ENCODE measurements around the gene NXN.
"Not testable (repeated sequence)": the region's sequence is repeated elsewhere in the genome, so short reads cannot be mapped to it uniquely, and the experiment has no call there.

Gene NXN

DNA sequence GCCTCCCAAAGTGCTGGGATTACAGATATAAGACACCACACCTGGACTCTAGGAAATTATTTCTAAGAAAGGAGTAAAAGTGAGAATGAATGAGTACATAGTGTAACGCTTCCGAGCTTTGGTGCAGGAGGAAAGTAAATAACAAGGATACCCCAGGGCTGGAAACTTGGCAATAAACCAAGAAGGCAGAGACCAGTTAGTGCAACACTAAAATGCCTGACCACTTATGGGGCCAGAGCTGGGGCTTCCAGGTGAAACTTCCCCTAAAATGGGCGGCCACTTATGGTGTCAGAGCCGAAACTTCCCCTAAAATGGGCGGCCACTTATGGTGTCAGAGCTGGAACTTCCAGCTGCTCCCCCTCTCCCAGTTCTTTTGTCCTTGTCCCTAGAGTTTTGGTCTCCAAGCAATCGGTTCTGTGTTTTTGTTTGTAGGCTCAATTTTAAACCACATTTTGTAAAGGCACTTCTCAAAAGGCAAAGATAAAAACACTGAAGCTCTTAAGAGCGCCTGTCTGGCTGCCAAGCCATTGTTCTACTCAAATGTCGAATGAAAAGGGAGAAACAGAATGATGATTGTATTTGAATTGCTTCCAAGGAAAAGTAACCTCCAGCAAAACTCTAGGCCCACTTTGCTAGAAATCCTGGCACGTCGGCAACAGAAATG, 63.9 kb downstream of the NXN start:
- no peak for DNase-seq

DNA sequence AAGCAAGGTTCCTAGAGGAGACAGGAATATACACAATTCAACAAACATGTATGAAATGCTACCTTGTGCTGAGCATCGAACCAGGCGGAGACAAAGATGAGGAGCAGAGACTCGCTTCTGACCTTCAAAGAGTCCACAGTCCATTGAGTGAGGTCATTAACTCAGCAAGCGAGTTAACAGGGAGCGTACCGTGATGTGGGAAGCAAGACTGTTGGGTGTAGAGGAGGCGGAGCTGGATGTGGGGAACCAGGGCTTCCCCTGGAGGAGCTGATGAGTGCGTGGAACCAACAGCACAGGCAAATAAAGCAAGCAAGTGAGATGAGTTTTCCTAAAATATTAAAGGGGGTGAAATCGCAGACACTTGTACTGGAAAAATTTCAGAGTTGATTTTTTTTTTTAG, 65.0 kb downstream of the NXN start:
- DNase-seq = no peak

DNA sequence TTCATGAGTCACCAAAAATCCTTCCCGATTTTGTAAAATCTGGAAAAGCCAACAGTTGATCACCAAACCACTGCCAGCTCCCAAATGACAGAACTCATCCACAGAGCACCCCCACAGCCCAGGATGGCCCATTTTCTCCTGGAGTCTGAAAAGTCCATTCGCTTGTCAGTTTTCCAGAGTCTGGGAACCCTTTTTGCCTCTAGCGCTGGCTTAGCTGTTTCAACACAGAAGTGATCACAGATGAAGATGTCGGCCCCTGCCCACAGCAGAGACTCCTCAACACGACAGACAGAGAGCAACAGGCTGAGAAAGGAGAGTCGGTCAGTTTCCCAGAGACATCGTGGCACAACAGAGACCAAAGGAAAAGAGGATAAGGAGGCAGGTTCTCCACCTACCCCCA, 66.4 kb downstream of the NXN start:
- DNase-seq = no peak

DNA sequence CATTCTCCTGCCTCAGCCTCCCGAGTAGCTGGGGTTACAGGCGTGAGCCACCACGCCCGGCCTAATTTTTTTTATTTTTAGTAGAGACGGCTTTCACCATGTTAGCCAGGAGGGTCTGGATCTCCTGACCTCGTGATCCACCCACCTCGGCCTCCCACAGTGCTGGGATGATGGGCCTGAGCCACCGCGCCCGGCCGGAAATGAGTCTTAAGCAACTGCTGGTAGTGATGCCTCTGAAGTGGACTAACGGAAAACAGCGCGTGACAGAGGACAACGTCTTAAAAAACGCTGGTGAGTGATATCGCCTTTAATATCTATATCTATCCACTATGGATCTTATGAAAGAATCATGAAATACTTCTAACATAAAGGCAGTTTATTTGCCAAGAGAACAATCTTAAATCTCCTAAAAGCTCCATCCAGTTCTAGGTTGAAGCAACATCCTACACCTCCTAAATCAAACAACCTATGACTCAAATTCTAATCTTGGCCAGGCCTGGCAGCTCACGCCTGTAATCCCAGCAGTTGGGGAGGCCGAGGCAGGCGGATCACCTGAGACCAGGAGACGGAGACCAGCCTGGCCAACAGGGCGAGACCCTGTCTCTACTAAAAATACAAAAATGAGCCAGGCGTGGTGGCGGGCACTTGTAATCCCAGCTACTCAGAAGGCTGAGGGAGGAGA, 69.8 kb downstream of the NXN start:
- DNase-seq = no peak

DNA sequence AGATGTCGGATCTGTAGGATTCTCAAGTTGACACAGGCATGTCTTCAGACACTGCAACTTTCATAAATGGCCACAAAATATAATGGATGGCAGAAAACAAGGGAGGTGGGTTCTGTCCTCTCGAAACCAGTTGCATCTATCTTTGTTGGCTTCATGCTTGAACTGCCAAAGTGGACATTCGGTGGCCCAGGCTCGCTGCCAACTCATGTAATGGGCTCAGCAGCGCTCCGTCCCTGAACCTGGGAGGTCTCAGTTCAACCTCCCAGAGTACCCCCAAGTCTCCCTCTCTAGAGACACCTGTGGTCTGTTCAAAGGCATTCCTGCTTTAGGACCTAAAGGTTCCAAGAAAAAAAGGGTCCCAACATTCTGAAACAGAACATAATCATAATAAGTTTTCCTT, 71.9 kb downstream of the NXN start:
- DNase-seq = no peak

DNA sequence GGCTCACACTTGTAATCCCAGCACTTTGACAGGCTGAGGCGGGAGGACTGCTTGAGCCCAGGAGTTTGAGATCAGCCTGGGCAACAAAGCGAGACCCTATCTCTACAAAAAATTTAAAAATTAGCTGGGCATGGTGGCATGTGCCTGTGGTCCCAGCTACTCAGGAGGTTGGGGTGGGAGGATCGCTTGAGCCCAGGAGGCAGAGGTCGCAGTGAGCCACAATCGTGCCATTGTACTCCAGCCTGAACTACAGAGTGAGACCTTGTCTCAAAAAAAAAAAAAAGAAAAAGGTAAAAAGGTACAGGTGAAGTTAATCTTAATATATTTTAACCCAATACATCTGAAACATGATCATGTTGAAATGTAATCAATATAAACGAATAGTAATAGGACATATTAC, 73.9 kb downstream of the NXN start:
- not testable (repeated sequence) for DNase-seq

DNA sequence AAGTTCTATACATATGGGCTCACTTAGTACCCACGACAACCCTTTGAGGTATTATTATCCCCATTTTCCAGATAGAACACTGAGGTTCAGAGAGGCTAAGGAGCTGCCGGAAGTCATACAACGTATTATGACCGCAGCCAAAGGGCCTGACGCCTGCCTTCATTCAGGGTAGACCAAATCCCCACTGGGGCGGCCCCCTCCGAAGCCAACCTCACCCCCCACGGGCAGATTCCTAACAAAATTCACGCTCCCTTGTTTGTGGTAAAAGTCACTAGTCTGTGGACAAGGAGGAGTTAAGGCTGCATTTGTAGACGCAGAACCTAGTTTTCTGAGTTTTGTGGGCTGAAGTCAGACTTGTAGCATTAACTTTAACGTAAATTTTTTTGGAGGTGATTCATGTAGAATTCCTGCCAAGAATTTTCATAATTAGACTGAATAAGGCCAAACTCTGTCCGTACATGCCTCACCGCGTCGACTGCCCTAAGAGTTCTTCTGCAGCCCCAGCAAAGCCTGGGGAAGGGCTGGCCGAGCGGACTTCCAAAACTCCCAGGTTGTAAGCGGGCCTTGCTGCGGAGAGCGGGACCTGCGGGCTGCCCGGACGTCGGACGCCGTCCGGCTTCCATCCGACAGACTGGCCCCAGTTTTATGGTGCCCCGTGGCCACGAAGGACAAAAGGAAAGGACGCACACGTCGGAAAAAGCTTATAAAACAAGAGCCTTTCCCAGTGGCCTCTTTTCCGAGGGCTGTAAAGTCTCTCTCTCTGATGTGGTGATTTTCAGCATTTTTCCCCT, 75.7 kb downstream of the NXN start:
- no peak for DNase-seq

DNA sequence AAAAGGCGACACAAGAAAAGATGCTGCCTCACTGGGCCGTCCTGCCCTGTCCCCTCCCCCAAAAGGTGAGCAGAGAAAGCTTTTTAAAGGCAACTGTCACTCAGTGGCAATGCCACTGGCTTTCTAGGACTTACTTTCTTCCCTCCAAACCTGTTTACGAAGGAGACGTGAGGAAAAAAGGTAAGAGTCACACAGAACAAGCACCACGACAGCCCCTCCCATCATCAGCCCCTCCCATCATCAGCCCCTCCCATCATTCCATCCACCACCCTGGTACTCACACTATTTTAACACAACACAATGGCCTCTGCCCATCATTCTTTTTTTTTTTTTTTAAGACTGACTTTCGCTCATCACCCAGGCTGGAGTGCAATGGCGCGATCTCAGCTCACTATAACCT, 77.1 kb downstream of the NXN start:
- DNase-seq = no peak

DNA sequence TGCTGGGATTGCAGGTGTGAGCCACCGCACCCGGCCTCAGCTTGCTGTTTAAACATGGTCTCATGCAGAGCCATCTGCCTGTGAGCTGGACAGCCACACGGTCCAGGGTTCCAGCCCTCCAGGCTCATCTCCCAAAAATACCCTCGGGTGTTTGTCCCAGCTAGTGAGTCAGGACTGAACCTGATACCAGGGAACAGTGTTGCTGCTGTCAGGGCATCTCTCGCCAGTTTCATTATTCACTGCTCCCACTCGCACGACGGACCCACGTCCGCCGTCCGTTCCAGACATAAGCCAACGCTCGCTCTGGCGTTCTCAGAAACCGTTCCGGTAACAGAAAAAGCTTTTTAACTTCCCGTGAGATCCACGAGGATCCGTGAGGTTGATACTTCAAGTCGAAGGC, 77.6 kb downstream of the NXN start:
- DNase-seq = no peak

DNA sequence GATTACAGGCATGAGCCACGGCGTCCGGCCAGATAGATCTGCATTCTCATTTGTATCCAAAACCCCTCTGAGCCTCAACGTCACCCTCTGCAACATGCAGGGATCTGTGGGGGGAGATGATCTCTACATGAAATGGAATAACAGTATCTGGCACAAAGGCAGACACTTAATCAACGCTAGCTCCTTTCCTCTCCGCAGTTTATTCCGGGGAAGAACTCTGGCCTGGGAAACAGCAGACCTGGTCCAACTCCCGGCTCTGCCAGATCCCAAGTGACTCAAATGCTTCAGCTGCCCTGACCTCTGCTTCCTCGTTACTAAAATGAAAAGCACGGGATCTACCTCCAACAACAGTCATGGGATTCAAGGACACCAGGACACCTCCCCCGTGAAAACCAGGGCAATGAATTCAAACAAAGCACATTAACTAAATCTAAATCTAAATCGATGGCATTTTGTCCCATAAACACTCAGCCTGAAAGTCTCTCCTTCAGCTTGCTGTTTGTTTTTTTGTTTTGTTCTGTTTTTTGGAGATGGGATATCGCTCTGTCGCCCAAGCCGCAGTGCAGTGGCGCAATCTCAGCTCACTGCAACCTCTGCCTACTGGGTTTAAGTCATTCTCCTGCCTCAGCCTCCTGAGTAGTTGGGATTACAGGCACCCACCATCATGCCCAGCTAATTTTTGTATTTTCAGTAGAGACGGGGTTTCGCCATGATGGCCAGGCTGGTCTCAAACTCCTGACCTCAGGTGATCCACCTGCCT, 78.2 kb downstream of the NXN start:
- no peak for DNase-seq

DNA sequence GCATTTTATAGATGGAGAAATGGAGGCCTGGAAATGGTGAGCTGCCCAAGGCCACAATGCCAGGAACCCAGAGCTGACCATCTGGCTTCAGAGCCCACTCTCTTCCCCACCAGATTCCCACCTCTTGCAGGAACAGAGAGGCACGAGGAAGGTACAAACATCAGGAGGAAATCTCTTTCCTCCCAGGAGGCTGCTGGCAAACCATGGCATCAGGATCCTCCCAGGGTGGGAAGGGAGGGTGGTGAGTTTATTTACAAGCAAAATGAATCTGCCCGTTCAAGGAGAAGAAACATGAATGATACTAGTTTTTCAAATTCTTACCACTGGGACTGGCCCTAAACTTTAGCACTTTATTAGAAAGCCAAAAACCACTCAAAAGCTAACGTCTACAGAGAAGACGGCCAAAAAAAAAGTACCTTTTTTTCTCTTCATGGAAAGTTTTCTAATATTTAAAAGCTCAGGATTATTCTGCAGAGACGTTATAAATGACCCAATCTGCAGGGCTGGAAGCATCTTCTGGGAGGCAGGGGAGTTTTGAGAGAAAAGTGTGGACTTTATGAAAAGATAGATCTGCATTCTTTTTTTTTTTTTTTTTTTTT, 79.1 kb downstream of the NXN start:
- no peak for DNase-seq

DNA sequence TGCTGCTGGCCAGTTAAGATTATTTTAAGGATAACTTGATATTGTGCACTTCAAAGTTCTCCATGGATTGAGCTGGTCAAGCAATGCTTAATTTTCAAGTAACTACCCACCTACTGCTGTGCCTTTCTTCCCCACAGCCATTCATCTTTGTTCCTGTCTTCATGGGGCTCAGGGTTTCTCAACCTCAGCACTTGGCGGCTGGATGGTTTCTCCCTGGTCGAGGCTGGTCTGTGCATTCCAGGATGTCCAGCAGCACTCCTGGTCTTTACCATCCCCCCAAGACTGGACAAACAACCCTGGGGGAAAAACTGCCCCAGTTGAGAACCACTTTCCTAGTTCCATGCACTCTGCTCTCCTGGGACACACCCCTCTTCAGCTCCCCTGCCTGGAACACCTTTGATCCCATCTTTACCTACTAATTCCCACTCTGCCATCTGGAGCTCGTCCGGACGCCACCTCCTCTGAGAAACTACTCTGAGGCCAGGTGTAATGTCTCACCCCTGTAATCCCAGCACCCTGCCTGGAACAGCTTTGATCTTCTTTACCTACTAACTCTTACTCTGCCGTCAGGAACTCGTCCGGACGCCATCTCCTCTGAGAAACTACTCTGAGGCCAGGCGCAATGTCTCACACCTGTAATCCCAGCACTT, 81.5 kb downstream of the NXN start:
- no peak for DNase-seq

DNA sequence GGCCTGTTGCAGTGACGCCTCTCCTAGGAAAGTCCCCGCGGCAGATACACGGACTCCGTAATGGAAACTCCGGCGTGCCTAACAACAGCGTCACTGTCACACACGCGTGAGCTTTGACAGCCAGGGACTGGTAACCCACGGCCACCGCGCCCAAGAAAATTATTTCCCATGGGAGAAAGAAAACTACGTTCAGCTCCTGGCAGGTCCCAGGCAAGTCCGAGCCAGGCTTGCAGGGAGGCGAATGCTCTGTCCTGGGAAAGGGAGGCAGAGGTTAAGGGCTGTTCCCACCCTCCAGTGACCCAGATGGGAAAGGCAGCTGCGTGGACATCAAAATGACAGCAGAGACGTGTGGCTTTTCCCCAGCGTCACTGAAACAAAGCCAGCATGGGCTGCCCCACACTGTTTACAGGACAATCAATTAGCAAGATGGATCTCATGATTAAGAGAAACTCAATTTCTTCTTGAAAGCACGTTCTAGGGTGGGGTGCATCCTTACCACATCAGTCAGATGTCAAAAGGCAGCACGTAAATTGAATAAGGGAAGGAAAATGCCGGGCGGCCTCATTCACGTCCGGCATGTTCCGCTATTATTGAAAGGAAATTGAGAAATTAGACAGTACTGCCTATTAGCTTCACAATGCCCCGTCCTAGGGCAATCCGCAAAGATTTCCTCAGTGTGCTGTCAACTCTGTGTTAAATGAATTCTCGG, 82.5 kb downstream of the NXN start:
- DNase-seq = no peak

DNA sequence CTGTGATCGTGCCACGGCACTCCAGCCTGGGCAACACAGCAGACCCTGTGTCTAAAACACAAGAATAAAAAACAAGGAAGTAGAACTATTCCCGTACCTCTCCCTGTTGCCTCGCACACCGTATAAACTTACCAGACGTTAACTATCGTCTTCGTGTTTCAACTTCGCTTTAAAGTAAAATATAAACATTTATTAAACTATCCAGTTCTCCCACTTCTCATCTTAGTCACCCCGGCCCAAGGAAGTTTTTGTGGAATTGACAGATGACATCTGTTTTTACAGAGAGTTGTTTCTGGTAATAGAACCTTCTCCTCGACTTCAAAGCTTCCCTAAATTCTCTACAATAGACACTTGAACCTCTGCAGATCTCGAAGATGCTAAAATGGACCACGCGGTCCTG, 83.1 kb downstream of the NXN start:
- no peak for DNase-seq

DNA sequence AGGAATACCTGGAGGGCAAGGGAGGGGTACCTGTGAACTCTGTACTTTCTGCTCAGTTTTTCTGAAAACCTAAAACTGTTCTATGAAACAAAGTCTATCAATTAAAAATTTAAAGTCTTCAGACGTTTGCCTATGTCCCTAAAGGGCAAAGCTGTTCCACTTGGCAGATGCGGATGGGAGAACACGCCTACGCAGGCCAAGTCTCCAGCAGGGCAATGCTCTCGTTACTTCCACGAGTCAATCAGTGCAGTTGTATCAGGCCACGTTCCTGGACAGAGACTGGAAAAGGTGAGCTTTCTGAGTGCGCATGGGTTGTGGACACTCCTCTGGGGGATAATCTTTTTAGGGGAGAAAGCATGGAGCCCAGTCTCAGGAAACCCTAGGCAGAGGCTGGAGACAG, 86.6 kb downstream of the NXN start:
- no peak for DNase-seq

DNA sequence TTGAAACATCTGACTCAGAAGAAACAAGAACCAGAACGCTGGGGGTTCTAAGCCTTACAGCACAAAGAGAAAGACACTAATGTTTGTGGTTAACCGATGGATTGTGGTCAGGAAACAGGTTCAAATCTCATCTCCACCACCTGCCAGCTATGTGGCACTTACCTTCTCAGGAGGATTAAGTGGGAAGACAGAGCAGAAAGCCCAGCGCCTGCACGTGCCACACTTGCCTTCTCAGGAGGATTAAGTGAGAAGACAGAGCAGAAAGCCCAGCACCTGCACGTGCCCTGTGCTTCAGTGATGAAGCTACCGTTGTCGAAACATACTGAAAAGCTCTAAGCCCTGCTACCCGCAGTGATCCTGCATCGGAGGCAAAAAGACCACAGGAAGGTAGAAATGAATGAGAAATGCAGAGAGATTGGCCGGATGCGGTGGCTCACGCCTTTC, 90.6 kb downstream of the NXN start:
- DNase-seq = no peak

DNA sequence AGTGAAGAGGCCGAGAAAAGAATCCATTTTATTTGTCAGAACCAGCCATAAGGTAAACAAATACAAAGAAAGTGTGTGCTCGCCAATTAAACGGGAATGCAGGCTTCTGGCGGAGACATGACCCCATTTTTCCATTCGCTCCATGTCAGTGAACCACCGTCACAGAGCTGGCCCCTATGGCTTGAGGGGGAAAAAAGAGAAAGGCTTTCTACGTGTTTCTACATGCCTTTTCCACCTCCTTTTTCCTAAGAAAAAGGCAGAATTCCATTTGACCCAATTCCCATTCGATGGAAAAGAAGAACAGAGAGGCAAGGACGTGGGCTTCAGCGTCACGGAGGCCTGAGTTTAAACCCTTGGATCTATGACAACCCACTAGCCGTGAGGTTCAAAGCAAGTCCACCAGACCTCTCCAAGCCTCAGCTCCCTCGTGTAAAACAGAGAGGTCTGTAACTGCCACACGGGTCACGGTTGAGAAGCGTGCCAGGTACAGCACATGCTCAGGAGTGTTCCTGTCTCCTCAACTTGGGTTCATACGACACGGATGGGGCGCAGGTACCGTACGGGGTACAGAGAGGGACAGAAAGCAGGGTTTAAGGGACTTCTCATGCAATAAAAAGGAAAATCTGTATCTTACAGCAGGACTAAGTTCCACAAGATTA, 91.9 kb downstream of the NXN start:
- DNase-seq = no peak

DNA sequence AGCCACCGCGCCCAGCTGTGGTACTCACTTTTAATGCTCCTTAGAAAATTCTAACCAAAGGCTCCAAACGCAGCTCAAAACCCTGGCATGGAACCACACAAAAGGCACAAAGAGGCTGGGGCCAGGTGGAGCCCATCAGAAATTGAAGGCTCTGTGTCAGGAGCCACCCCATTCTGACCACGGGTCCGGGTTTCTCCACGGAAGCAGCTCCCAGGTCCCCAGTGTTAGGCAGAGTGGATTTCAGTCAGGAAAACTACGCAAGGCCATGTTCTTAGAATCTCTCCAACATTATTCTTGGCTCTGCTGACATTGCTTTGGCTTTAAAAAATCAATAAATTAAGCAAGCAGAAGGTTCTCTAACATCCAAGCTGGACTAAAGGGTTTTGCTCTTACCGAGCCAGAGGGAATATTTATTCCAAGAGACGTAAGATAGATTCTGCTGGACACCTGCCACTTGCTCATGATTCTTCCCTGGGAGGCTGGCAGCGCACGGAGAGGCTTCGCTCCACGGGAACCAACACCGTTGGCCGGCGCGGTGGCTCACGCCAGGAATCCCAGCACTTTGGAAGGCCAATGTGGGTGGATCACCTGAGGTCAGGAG, 93.5 kb downstream of the NXN start:
- DNase-seq = no peak

DNA sequence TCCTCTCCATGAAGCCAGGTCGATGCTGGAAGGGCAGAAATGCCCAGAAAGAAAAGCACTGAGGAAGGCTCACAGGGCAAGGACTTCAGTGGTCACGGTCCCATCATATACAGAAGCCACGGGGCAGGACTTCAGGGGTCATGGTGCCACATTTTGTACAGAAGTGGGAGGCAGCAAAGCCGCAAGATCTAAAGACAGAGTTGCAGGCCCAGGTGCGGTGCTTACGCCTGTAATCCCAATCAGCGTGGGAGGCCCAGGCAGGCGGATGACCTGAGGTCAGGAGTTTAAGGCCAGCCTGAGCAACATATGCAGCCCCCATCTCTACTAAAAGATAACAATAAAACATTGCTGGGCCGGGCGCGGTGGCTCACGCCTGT, 96.0 kb downstream of the NXN start:
- DNase-seq = no peak

DNA sequence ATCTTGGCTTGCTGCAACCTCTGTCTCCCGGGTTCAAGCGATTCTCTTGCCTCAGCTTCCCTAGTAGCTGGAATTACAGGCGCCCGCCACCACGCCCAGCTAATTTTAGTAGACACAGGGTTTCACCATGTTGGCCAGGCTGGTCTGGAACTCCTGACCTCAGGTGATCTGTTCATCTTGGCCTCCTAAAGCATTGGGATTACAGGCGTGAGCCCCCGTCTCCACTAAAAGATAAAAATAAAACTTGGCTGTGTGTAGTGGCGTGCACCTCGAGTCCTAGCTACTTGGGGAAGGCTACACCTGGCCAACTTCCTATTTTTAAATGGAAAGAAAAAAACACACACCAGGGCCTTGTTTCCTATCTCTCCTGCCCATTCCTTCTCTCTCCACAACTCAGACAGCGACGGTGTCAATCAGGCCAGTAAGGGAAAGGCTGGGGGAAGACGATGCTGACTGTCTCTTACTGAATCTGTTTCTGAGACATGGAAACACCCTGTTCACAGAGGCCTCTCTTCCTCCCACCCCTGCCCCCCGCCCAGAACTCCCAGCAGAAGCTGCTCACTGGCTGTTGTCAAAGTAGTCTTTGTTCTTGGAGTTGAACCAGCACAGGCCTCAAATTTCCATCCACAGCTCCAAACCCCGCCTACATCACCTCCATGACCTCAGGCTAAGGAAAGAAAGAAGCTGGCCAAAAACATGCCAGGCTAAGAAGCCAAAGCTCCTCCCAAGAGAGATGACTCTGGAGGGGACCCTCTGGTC, 96.6 kb downstream of the NXN start:
- DNase-seq = no peak
